ENCODE data around the gene KRTAP5-2. TPM values are rescaled to one million over a fixed set of nuclear protein-coding genes. Genes with fewer than 3 reads are reported as not detected.

The KRTAP5-2 gene
- total RNA-seq, 3 donors from 2014 or later, result not detected

DNA sequence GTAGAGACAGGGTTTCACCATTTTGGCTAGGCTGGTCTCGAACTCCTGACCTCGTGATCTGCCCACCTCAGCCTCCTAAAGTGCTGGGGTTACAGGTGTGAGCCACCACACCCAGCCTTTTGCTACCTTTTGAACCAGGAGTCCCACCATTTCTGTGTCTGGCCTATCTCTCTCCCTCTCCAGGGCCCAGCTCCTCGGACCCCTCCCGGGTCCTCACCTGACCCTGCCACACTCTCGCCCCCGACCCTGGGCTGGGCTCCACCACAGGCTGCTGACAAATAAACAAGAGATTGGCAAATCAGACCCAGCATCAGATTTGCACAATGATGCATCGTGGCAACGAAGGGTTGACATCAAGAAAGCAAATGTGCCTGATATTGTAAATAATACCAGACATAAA, 40.2 kb upstream of the KRTAP5-2 start:
- no peak for TF ChIP-seq CTCF (IDR thresholded peaks at IDR 0.05)
- Histone ChIP-seq H3K4me3 (no peak overlapping the region), H3K36me3 (ENCODE audit: low read depth) (no peaks in the 10 kb centered on the region), H3K4me1 (ENCODE audit: low read depth) (peaks cover 16% of the 10 kb centered on the region), H3K9me3 (no peaks in the 10 kb centered on the region)
- DNase-seq (no peak), ATAC-seq (no peak)
- intact Hi-C loops (cut with DNase I, micrococcal nuclease), result no loop called here

- intact Hi-C loops (cut with DNase I, micrococcal nuclease), result no loop called here
- no peaks in the 10 kb centered on the region for H3K36me3 ChIP-seq (ENCODE audit: low read depth)
- ATAC-seq (no peak), DNase-seq (no peak)
- H3K9me3 ChIP-seq, result no peaks in the 10 kb centered on the region
- no peak overlapping the region for H3K4me3 ChIP-seq
- peaks cover 16% of the 10 kb centered on the region for H3K4me1 ChIP-seq (ENCODE audit: low read depth)
- no peak for TF ChIP-seq CTCF (IDR thresholded peaks at IDR 0.05)
These were observed 39.5 kb upstream of the KRTAP5-2 start for GRCh38 chr11:1637628-1638027.

GRCh38 chr11:1636291-1636950, 38.3 kb upstream of the KRTAP5-2 start:
- H3K4me1 ChIP-seq (ENCODE audit: low read depth), result peaks cover 16% of the 10 kb centered on the region
- no peak for TF ChIP-seq CTCF (IDR thresholded peaks at IDR 0.05)
- DNase-seq (no peak), ATAC-seq (no peak)
- H3K36me3 ChIP-seq (ENCODE audit: low read depth), result no peaks in the 10 kb centered on the region
- H3K4me3 ChIP-seq, result no peak overlapping the region
- intact Hi-C loops (cut with DNase I, micrococcal nuclease), result no loop called here
- H3K9me3 ChIP-seq, result no peaks in the 10 kb centered on the region

GRCh38 chr11:1633864-1634263, 35.8 kb upstream of the KRTAP5-2 start:
- H3K4me3 ChIP-seq, result no peak overlapping the region
- TF ChIP-seq CTCF (IDR thresholded peaks at IDR 0.05), result no peak
- no peak for ATAC-seq
- no peaks in the 10 kb centered on the region for H3K9me3 ChIP-seq
- H3K36me3 ChIP-seq (ENCODE audit: low read depth), result no peaks in the 10 kb centered on the region
- DNase-seq, result no peak
- intact Hi-C loops (cut with DNase I, micrococcal nuclease), result no loop called here
- peaks cover 7% of the 10 kb centered on the region for H3K4me1 ChIP-seq (ENCODE audit: low read depth)

GRCh38 chr11:1632053-1632714, 34.1 kb upstream of the KRTAP5-2 start:
- no peak for TF ChIP-seq CTCF (IDR thresholded peaks at IDR 0.05)
- H3K36me3 ChIP-seq (ENCODE audit: low read depth), result no peaks in the 10 kb centered on the region
- no peak overlapping the region for H3K4me3 ChIP-seq
- peaks cover 5% of the 10 kb centered on the region for H3K4me1 ChIP-seq (ENCODE audit: low read depth)
- DNase-seq, result no peak
- intact Hi-C loops (cut with DNase I, micrococcal nuclease), result no loop called here
- H3K9me3 ChIP-seq, result no peaks in the 10 kb centered on the region
- ATAC-seq, result no peak
